ENCODE results near the gene TFDP2. TPM values are rescaled to one million over a fixed set of nuclear protein-coding genes. Genes with fewer than 3 reads are reported as not detected.

Gene TFDP2
- total and polyA plus RNA-seq, 12 donors, result 11.0 to 77.8 (median 54.3) TPM

DNA sequence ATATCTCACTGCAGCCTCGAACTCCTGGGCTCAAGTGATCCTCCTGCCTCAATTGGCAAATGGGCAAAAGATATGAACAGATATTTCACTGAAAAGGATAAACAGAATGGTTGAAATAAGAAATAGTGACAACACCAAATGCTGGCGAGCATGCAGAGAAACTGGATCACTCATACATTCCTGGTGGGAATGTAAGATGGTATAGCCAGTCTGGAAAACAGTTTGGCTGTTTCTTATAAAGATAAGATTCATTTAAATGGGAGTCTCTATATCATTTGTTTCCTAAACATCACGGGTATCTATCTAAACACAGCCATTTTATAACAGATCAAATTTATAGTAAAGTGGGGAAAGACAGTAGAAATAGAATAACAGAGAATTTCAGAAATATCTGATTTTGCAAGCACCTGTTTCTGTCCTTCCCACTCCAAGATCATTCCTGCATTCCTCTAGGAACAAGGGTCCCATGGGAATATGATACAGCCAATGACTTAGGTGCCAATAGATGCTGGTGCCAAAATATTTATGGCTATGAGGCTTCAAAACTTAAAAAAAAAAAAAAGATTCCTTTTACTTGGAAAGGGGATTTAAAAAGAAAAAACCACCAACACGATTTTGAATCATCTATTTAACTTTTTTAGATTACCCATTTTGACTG is 9.9 kb upstream of the TFDP2 start:
- DNase-seq, result no peak
- peaks cover 0 to 36% (median 0%) of the 10 kb centered on the region in 9 donors for H3K36me3 ChIP-seq
- intact Hi-C loops (cut with DNase I), result no loop called here
- 85% methylated on average over 4 of the region's 4 CpGs for WGBS, 2 donors
- no peaks in the 10 kb centered on the region for H3K9me3 ChIP-seq
- no peaks in the 10 kb centered on the region for H3K27me3 ChIP-seq
- no peak for ATAC-seq
- TF ChIP-seq, protein P1, sequence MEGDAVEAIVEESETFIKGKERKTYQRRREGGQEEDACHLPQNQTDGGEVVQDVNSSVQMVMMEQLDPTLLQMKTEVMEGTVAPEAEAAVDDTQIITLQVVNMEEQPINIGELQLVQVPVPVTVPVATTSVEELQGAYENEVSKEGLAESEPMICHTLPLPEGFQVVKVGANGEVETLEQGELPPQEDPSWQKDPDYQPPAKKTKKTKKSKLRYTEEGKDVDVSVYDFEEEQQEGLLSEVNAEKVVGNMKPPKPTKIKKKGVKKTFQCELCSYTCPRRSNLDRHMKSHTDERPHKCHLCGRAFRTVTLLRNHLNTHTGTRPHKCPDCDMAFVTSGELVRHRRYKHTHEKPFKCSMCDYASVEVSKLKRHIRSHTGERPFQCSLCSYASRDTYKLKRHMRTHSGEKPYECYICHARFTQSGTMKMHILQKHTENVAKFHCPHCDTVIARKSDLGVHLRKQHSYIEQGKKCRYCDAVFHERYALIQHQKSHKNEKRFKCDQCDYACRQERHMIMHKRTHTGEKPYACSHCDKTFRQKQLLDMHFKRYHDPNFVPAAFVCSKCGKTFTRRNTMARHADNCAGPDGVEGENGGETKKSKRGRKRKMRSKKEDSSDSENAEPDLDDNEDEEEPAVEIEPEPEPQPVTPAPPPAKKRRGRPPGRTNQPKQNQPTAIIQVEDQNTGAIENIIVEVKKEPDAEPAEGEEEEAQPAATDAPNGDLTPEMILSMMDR (IDR thresholded peaks at IDR 0.05), result no peak
- no peaks in the 10 kb centered on the region for H3K4me1 ChIP-seq
- H3K4me3 ChIP-seq, result no peak overlapping the region
- no peak overlapping the region for H3K27ac ChIP-seq

DNA sequence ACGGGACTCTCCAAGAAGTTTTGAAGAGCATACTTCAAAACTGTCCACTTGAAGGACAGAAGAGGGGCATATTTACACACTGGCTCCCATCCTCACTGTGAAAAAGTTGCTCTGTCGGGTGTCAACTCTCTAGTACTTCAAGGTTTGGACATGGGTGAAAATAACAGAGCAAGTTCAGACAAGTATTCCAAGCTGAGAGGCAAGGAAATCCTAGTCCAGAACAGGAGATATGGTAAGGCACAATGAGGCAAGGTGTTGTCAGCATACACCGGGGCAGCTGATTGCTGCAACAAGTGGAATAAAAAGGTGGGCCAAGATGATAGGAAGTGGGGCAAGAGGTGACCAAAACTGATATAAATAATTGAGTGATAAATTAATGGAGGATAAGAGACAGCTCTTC is 4.8 kb upstream of the TFDP2 start:
- DNase-seq (no peak), ATAC-seq (no peak)
- Histone ChIP-seq H3K36me3 (peaks cover 0 to 5% (median 0%) of the 10 kb centered on the region in 9 donors), H3K27ac (no peak overlapping the region), H3K9me3 (no peaks in the 10 kb centered on the region), H3K27me3 (no peaks in the 10 kb centered on the region), H3K4me3 (no peak overlapping the region), H3K4me1 (peaks cover 0 to 4% (median 0%) of the 10 kb centered on the region in 9 donors)
- 78 to 85% methylated on average over 3 of the region's 3 CpGs for WGBS, 2 donors
- TF ChIP-seq, protein P1 (IDR thresholded peaks at IDR 0.05), result no peak
- intact Hi-C loops (cut with DNase I), result no loop called here

DNA sequence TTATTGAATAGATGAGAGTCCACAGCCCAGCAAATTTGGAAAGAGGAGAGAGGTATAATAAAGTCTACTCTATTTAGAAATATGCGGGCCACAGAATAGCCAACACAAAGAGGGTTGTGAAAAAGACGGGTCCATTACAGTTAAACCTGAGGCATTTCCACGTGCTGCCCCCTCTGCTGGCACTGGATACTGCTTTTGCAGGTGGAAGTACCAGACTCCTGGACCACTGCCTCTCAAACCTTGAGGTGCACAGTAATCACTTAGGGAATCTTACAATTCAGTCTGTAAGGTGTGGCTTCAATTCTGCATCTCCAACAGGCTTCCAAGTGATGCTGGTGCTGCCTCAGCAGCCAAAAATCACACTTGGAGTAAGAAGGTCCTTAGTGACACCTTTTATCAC is 3.0 kb upstream of the TFDP2 start:
- Histone ChIP-seq H3K27ac (no peak overlapping the region), H3K9me3 (no peaks in the 10 kb centered on the region), H3K27me3 (no peaks in the 10 kb centered on the region), H3K4me1 (peaks cover 3 to 18% (median 14%) of the 10 kb centered on the region in 9 donors), H3K36me3 (no peaks in the 10 kb centered on the region), H3K4me3 (no peak overlapping the region)
- WGBS, 2 donors, result 27 to 37% methylated on average over 3 of the region's 3 CpGs
- no peak for DNase-seq
- intact Hi-C loops (cut with DNase I), result no loop called here
- no peak for ATAC-seq
- TF ChIP-seq, protein P1 (IDR thresholded peaks at IDR 0.05), result no peak

DNA sequence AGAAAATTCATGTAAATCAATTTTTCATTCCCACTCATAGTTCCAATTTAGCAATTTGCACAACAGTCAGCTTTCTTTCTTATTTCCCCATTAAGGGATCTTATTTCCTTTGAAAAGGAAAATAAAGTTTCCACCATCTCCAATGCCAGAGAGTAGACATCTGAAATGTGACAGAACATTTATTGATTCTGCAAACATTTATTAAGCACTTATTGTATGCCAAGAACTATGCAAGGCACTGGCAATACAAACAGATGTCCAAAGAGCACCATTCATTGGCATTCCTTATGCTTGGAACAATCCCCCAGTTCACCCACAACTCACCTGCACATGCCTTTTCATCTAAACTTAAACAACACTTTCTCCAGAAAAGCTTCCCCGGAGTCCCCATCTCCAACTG is 2.5 kb upstream of the TFDP2 start:
- 76 to 91% methylated on average over 1 of the region's 1 CpG for WGBS, 2 donors
- no peaks in the 10 kb centered on the region for H3K27me3 ChIP-seq
- H3K36me3 ChIP-seq, result no peaks in the 10 kb centered on the region
- TF ChIP-seq, protein P1 (IDR thresholded peaks at IDR 0.05), result no peak
- DNase-seq (no peak), ATAC-seq (no peak)
- peaks cover 3 to 22% (median 18%) of the 10 kb centered on the region in 9 donors for H3K4me1 ChIP-seq
- intact Hi-C loops (cut with DNase I), result no loop called here
- no peaks in the 10 kb centered on the region for H3K9me3 ChIP-seq
- no peak overlapping the region for H3K4me3 ChIP-seq
- H3K27ac ChIP-seq, result no peak overlapping the region
